Type B pancreatic cell (in vitro differentiated cells): ENCODE data around the gene GRIA1. TPM values are rescaled to one million over a fixed set of nuclear protein-coding genes. Genes with fewer than 3 reads are reported as not detected.

Experiments used
- DNase-seq: peaks from one replicate; pipeline ENCODE4 v3.0.0; 2021; ENCODE audit warnings: mixed read lengths; ENCODE audit not compliant: unreplicated experiment; ENCODE audit errors: extremely low spot score
- H3K27ac Mint-ChIP-seq: 2 replicates; pipeline ENCODE4 v1.8.0; 2021; ENCODE audit warnings: mild to moderate bottlenecking, mixed read lengths
- H3K27me3 Mint-ChIP-seq: 2 replicates; pipeline ENCODE4 v1.8.0; 2021; ENCODE audit warnings: mixed read lengths
- H3K36me3 Mint-ChIP-seq: 2 replicates; pipeline ENCODE4 v1.8.0; 2021; ENCODE audit warnings: mixed read lengths
- H3K4me1 Mint-ChIP-seq: one replicate; pipeline ENCODE4 v1.8.0; 2021; ENCODE audit warnings: mixed read lengths; ENCODE audit not compliant: unreplicated experiment
- H3K4me3 Mint-ChIP-seq: 2 replicates; pipeline ENCODE4 v1.8.0; 2021; ENCODE audit warnings: mild to moderate bottlenecking, mixed read lengths
- H3K9me3 Mint-ChIP-seq: 2 replicates; pipeline ENCODE4 v1.8.0; 2021; ENCODE audit warnings: mixed read lengths
- CTCF ChIP-seq: fragments of 200-600 bp; sonication (generic); conservative IDR thresholded peaks from 2 replicates; pipeline ENCODE4 v1.5.0; 2021; ENCODE audit warnings: antibody characterized with exemption, mild to moderate bottlenecking
- total RNA-seq: library from RNA; stranded (reverse); gene quantifications from 2 replicates; pipeline ENCODE4 v1.2.1, GENCODE V29; 2021; ENCODE audit warnings: low replicate concordance

Gene GRIA1
- total RNA-seq, 1 donor from 2014 or later = 18.0 TPM

GRCh38 chr5:153696256-153696655 lies 205.8 kb downstream of the GRIA1 start:
- no peak for TF ChIP-seq CTCF
- no peak overlapping the region for H3K27ac Mint-ChIP-seq
- no peaks in the 10 kb centered on the region for H3K4me1 Mint-ChIP-seq
- no peak overlapping the region for H3K4me3 Mint-ChIP-seq
- no peaks in the 10 kb centered on the region for H3K27me3 Mint-ChIP-seq
- no peaks in the 10 kb centered on the region for H3K36me3 Mint-ChIP-seq
- H3K9me3 Mint-ChIP-seq = no peaks in the 10 kb centered on the region
- DNase-seq = no peak

GRCh38 chr5:153699035-153699434 lies 208.6 kb downstream of the GRIA1 start:
- Mint-ChIP-seq H3K27ac (no peak overlapping the region), H3K4me3 (no peak overlapping the region), H3K4me1 (no peaks in the 10 kb centered on the region), H3K27me3 (no peaks in the 10 kb centered on the region), H3K36me3 (no peaks in the 10 kb centered on the region), H3K9me3 (no peaks in the 10 kb centered on the region)
- no peak for TF ChIP-seq CTCF
- no peak for DNase-seq

GRCh38 chr5:153700940-153701339 lies 210.5 kb downstream of the GRIA1 start:
- Mint-ChIP-seq H3K4me1 (no peaks in the 10 kb centered on the region), H3K27ac (no peak overlapping the region), H3K36me3 (no peaks in the 10 kb centered on the region), H3K27me3 (no peaks in the 10 kb centered on the region), H3K4me3 (no peak overlapping the region), H3K9me3 (no peaks in the 10 kb centered on the region)
- no peak for DNase-seq
- TF ChIP-seq CTCF = no peak

- no peaks in the 10 kb centered on the region for H3K27me3 Mint-ChIP-seq
- TF ChIP-seq CTCF = no peak
- H3K4me3 Mint-ChIP-seq = no peak overlapping the region
- no peaks in the 10 kb centered on the region for H3K4me1 Mint-ChIP-seq
- DNase-seq = no peak
- H3K9me3 Mint-ChIP-seq = no peaks in the 10 kb centered on the region
- H3K36me3 Mint-ChIP-seq = no peaks in the 10 kb centered on the region
- no peak overlapping the region for H3K27ac Mint-ChIP-seq
Measured at GRCh38 chr5:153702265-153702664, 211.8 kb downstream of the GRIA1 start.

GRCh38 chr5:153704110-153704509 lies 213.6 kb downstream of the GRIA1 start:
- Mint-ChIP-seq H3K27me3 (no peaks in the 10 kb centered on the region), H3K9me3 (no peaks in the 10 kb centered on the region), H3K4me3 (no peak overlapping the region), H3K36me3 (no peaks in the 10 kb centered on the region), H3K27ac (no peak overlapping the region), H3K4me1 (no peaks in the 10 kb centered on the region)
- DNase-seq = no peak
- TF ChIP-seq CTCF = no peak

- no peak for DNase-seq
- no peak overlapping the region for H3K27ac Mint-ChIP-seq
- H3K27me3 Mint-ChIP-seq = no peaks in the 10 kb centered on the region
- no peak for TF ChIP-seq CTCF
- no peaks in the 10 kb centered on the region for H3K9me3 Mint-ChIP-seq
- no peak overlapping the region for H3K4me3 Mint-ChIP-seq
- H3K36me3 Mint-ChIP-seq = no peaks in the 10 kb centered on the region
- no peaks in the 10 kb centered on the region for H3K4me1 Mint-ChIP-seq
Measured at GRCh38 chr5:153707626-153708025, 217.2 kb downstream of the GRIA1 start.
